Upper lobe of left lung (tissue), 6 donors: ENCODE measurements around the gene TAX1BP3. TPM values are rescaled to one million over a fixed set of nuclear protein-coding genes. Genes with fewer than 3 reads are reported as not detected.
A peak's percentile ranks its signal among the peaks of the same experiment; 100 is the strongest.

Experiments used
- ATAC-seq, 2 donors: fragments of 200-7000 bp; cut with Tn5 transposase; one replicate each; pipeline ENCODE4 v1.9.1; 2022; ENCODE audit warnings: mild to moderate bottlenecking in 2 of 2, moderate library complexity in 2 of 2; ENCODE audit not compliant: low FRiP score in 2 of 2
- DNase-seq, 2 donors: peaks; one replicate each; pipeline ENCODE4 v3.0.0-alpha.2; 2019 to 2020
- H3K27ac ChIP-seq, 4 donors: fragments of 200-600 bp; sonication (generic); one replicate each; pipeline ENCODE4 v1.5.1; 2016 to 2019
- H3K27me3 ChIP-seq, 4 donors: fragments of 200-600 bp; sonication (generic); one replicate each; pipeline ENCODE4 v1.5.1; 2017 to 2019
- H3K36me3 ChIP-seq, 4 donors: fragments of 200-600 bp; sonication (generic); one replicate each; pipeline ENCODE4 v1.5.1; 2016 to 2019
- H3K4me1 ChIP-seq, 4 donors: fragments of 200-600 bp; sonication (generic); one replicate each; pipeline ENCODE4 v1.5.1; 2018 to 2019
- H3K4me3 ChIP-seq, 4 donors: fragments of 200-600 bp; sonication (generic); one replicate each; pipeline ENCODE4 v1.5.1; 2017 to 2019; ENCODE audit warnings: mild to moderate bottlenecking in 2 of 4, moderate library complexity in 1 of 4
- H3K9me3 ChIP-seq, 4 donors: fragments of 200-600 bp; sonication (generic); one replicate each; pipeline ENCODE4 v1.5.1; 2018 to 2019
- EP300 ChIP-seq, 4 donors: sonication (generic); formaldehyde crosslinking; IDR thresholded peaks; one replicate each; pipeline ENCODE4 v1.5.1; 2017; ENCODE audit warnings: antibody characterized with exemption in 4 of 4, control low read depth in 2 of 4
- POLR2A ChIP-seq, 4 donors: fragments of 450-650 bp; IDR thresholded peaks; one replicate each; pipeline ENCODE4 v1.5.1; 2016 to 2017; ENCODE audit warnings: antibody characterized with exemption in 4 of 4, mild to moderate bottlenecking in 2 of 4
- POLR2AphosphoS5 ChIP-seq, 2 donors: sonication (generic); formaldehyde crosslinking; IDR thresholded peaks; one replicate each; pipeline ENCODE4 v1.5.1; 2017; ENCODE audit warnings: antibody characterized with exemption in 2 of 2
- WGBS, 2 donors: methylation state at CpG; one replicate each; pipeline ENCODE4 v1.1.5; 2017 to 2018; 5-methylcytosine and 5-hydroxymethylcytosine counted together
- total RNA-seq, 6 donors: library from RNA; depleted of rRNA in 4 of 6; stranded (reverse); fragments of >200 nt in 4 of 6; gene quantifications; one replicate each; pipeline versions ENCODE4 v1.1.0 to v1.2.1, GENCODE V29; 2016 to 2021
- TF ChIP-seq, protein P1 (sequence below), 6 experiments: fragments of 450-650 bp in 4 of 6; fragments of 200-600 bp in 2 of 6; sonication (generic) in 2 of 6; IDR thresholded peaks; one replicate each; pipeline ENCODE4 v1.5.1; 2016 to 2019; ENCODE audit warnings: antibody characterized with exemption in 6 of 6
- donor health status: DM: no; HTN: no; CAD: no; lungs with moderate emphysema.
- donor health status: DM: no; HTN: yes; CAD: no; lungs with severe emphysema.

The TAX1BP3 gene
- total RNA-seq, 6 donors from 2014 or later = 49.2 to 200 (median 126) TPM

DNA sequence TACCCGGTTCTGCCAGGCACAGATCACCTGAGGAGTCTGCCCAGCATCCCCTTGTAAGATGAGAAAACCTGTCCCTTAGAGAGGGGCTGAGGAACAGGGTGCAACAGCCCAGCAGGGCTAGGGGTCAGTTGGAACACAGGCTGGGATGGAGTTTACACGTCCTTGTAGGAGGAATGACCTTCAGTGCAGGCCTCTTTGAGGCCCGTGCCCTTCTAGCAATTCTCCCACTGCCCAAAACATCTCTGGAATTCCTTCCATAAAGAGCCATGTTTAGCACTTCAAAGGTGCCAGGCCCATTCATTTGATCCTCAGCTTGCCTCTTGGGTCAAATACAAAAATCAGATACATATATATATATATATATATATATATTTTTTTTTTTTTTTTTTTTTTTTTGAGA is 27.4 kb downstream of the TAX1BP3 start:
- no peaks in the 10 kb centered on the region for H3K27me3 ChIP-seq
- H3K36me3 ChIP-seq = peaks cover 0 to 19% (median 10%) of the 10 kb centered on the region in 4 donors
- H3K4me1 ChIP-seq = peaks cover 10 to 48% (median 21%) of the 10 kb centered on the region in 4 donors
- peak overlapping the region in 2 of 4 donors; percentile 25 to 34 for H3K27ac ChIP-seq
- no peak for DNase-seq
- no peak for TF ChIP-seq POLR2A (IDR thresholded peaks at IDR 0.05)
- TF ChIP-seq, protein P1, sequence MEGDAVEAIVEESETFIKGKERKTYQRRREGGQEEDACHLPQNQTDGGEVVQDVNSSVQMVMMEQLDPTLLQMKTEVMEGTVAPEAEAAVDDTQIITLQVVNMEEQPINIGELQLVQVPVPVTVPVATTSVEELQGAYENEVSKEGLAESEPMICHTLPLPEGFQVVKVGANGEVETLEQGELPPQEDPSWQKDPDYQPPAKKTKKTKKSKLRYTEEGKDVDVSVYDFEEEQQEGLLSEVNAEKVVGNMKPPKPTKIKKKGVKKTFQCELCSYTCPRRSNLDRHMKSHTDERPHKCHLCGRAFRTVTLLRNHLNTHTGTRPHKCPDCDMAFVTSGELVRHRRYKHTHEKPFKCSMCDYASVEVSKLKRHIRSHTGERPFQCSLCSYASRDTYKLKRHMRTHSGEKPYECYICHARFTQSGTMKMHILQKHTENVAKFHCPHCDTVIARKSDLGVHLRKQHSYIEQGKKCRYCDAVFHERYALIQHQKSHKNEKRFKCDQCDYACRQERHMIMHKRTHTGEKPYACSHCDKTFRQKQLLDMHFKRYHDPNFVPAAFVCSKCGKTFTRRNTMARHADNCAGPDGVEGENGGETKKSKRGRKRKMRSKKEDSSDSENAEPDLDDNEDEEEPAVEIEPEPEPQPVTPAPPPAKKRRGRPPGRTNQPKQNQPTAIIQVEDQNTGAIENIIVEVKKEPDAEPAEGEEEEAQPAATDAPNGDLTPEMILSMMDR (IDR thresholded peaks at IDR 0.05) = no peak
- TF ChIP-seq EP300 (IDR thresholded peaks at IDR 0.05) = no peak
- no peak for TF ChIP-seq POLR2AphosphoS5 (IDR thresholded peaks at IDR 0.05)
- H3K4me3 ChIP-seq = no peak overlapping the region
- ATAC-seq = no peak
- H3K9me3 ChIP-seq = no peaks in the 10 kb centered on the region
- whole genome bisulfite sequencing, 2 donors = 88% methylated on average over 3 of the region's 3 CpGs

DNA sequence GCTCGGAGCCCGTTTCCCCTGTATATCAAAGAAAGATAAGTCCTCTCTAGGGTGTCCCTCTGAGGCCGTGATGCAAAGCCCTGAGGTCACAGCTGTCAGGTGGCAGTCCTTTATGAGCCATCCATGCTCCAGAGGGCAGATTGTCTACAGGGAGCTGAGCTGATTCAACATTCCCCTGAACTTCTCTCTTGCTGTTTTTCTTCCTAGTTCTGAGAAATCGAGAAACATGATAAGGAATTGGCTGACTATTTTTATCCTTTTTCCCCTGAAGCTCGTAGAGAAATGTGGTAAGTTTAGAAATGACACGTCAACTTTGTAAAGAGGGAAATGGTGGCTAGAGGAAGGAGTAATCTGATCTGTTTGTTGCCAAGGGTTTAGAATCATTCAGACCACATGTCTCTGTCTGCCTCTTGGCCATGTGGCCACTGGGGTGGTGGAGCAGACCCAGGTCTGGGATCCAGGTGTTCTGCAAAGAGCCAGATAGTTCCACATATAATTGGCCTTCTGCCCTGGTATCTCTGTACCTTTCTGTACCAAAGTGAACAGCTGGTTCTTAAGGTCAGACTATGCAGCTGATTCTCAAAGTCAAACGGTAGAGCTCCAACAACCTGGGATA is 28.3 kb downstream of the TAX1BP3 start:
- Histone ChIP-seq H3K27me3 (no peaks in the 10 kb centered on the region), H3K27ac (peak overlapping the region in 2 of 4 donors; percentile 9 to 25), H3K36me3 (peaks cover 0 to 15% (median 10%) of the 10 kb centered on the region in 4 donors), H3K4me3 (no peak overlapping the region), H3K9me3 (no peaks in the 10 kb centered on the region), H3K4me1 (peaks cover 15 to 57% (median 24%) of the 10 kb centered on the region in 4 donors)
- DNase-seq (peak in 1 of 2 donors; percentile 36), ATAC-seq (no peak)
- TF ChIP-seq, protein P1 (IDR thresholded peaks at IDR 0.05) = no peak
- TF ChIP-seq POLR2A (IDR thresholded peaks at IDR 0.05) (no peak), POLR2AphosphoS5 (IDR thresholded peaks at IDR 0.05) (no peak), EP300 (IDR thresholded peaks at IDR 0.05) (no peak)
- WGBS, 2 donors = 47 to 61% methylated on average over 7 of the region's 7 CpGs

DNA sequence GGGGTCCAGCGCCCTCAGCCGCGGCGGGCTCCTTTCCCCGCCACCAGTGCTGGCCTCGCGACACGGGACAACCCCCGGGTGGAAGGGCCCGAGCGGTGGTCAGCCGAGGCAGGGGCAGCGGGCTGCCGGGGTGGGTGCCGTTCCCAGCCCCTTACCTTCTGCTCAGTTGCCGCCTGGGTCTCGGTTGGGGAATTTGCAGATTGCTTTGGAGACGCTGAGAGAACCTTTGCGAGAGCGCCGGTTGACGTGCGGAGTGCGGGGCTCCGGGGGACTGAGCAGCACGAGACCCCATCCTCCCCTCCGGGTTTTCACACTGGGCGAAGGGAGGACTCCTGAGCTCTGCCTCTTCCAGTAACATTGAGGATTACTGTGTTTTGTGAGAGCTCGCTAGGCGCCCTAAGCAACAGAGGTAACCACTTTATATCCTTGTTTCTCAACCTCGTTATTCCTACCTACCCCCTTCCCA is 31.4 kb downstream of the TAX1BP3 start:
- no peak for TF ChIP-seq POLR2AphosphoS5 (IDR thresholded peaks at IDR 0.05)
- TF ChIP-seq, protein P1 (IDR thresholded peaks at IDR 0.05) = peak in 1 of 6 experiments; percentile 1
- Histone ChIP-seq H3K27ac (peak overlapping the region; percentile 97 to 99 (median 98)), H3K36me3 (peaks cover 0 to 7% (median 0%) of the 10 kb centered on the region in 4 donors), H3K4me1 (peaks cover 26 to 72% (median 31%) of the 10 kb centered on the region in 4 donors), H3K9me3 (no peaks in the 10 kb centered on the region), H3K27me3 (no peaks in the 10 kb centered on the region), H3K4me3 (peak overlapping the region; percentile 83 to 100 (median 94))
- peak in 1 of 2 donors; percentile 3 for ATAC-seq
- WGBS, 2 donors = 2% methylated on average over 15 to 25 of the region's 31 CpGs
- no peak for DNase-seq

DNA sequence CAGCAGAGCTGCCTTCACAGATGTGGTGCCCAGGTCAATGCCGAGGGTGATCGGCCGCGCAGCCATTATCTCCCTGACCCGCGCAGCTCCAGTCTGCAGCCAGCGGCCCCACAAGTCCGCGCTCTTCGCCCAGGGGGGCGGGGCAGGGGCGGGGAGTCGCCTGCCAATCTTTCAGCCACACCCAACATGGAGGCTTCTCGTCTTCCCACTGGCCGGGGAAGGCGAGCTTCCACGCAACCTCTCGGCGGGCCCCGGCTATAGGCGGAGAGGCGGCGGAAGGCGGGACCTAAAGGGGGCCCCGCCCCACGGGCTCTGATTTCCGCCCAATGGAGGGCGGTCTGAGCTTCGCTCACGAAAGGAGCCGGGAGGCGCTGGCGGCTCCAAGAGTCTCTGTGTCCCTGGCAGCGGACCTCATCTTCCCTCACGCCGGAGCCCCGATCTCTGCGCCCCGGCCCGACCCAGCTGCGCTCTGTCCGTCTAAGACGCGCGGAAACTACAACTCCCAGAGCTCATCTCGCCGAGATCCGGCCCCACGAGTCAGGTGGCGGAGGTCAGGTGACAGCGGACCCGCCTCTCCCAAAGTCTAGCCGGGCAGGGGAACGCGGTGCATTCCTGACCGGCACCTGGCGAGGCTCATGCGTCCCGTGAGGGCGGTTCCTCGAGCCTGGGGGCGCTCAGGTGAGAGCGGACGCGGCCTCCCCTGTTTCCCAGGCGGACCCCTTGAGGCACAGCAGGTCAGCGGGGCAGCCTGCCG is 32.0 kb downstream of the TAX1BP3 start, which contains the start of the genes CTNS and SHPK:
Gene CTNS (plus strand): TSS at position 607 of the 754 bp plus-strand sequence. CDS start 3,447 bp downstream, outside the sequence.
Gene SHPK (minus strand): TSS at position 97 of the 754 bp plus-strand sequence. CDS start 31 bp downstream, at position 66.
- WGBS, 2 donors = 0 to 1% methylated on average over 27 to 40 of the region's 68 CpGs
- Histone ChIP-seq H3K9me3 (no peaks in the 10 kb centered on the region), H3K27me3 (no peaks in the 10 kb centered on the region), H3K36me3 (peaks cover 0 to 9% (median 0%) of the 10 kb centered on the region in 4 donors), H3K4me1 (peaks cover 23 to 66% (median 30%) of the 10 kb centered on the region in 4 donors), H3K27ac (peak within 1 kb of the TSS; percentile 97 to 99 (median 98)), H3K4me3 (peak within 1 kb of the TSS; percentile 88 to 100 (median 99))
- TF ChIP-seq, protein P1 (IDR thresholded peaks at IDR 0.05) = peak in 1 of 6 experiments; percentile 28
- TF ChIP-seq EP300 (IDR thresholded peaks at IDR 0.05) = no peak
- peak in 3 of 4 donors; percentile 48 to 72 (median 66) for TF ChIP-seq POLR2A (IDR thresholded peaks at IDR 0.05)
- peak; percentile 85 to 86 for TF ChIP-seq POLR2AphosphoS5 (IDR thresholded peaks at IDR 0.05)
- ATAC-seq (peak; percentile 99), DNase-seq (peak; percentile 98 to 99)
